Mesothelial cell of epicardium (in vitro differentiated cells): ENCODE measurements around the gene KDM1B. TPM values are rescaled to one million over a fixed set of nuclear protein-coding genes. Genes with fewer than 3 reads are reported as not detected.

ENCODE experiments used
- DNase-seq, 2 experiments: peaks; one replicate each; pipeline ENCODE4 v3.0.0; 2021; ENCODE audit warnings: low spot score in 2 of 2; ENCODE audit not compliant: unreplicated experiment in 2 of 2
- H3K27ac Mint-ChIP-seq: 2 replicates; pipeline ENCODE4 v1.8.0; 2021; ENCODE audit warnings: mixed read lengths
- H3K27me3 Mint-ChIP-seq: 2 replicates; pipeline ENCODE4 v1.8.0; 2021; ENCODE audit warnings: low read depth, mixed read lengths
- H3K36me3 Mint-ChIP-seq: 2 replicates; pipeline ENCODE4 v1.8.0; 2021; ENCODE audit warnings: mixed read lengths
- H3K4me1 Mint-ChIP-seq: 2 replicates; pipeline ENCODE4 v1.8.0; 2021; ENCODE audit warnings: mixed read lengths
- H3K4me3 Mint-ChIP-seq: 2 replicates; pipeline ENCODE4 v1.8.0; 2021; ENCODE audit warnings: mild to moderate bottlenecking, moderate library complexity, mixed read lengths
- H3K9me3 Mint-ChIP-seq: 2 replicates; pipeline ENCODE4 v1.8.0; 2021; ENCODE audit warnings: mixed read lengths
- total RNA-seq: library from RNA; stranded (reverse); gene quantifications from 3 replicates; pipeline ENCODE4 v1.2.1, GENCODE V29; 2021
- TF ChIP-seq, protein P1 (sequence below): fragments of 200-600 bp; sonication (generic); IDR thresholded peaks from one replicate; pipeline ENCODE4 v1.5.0; 2021; ENCODE audit warnings: antibody characterized with exemption; ENCODE audit not compliant: unreplicated experiment

KDM1B gene
- total RNA-seq, 1 donor from 2014 or later: 16.1 TPM

DNA sequence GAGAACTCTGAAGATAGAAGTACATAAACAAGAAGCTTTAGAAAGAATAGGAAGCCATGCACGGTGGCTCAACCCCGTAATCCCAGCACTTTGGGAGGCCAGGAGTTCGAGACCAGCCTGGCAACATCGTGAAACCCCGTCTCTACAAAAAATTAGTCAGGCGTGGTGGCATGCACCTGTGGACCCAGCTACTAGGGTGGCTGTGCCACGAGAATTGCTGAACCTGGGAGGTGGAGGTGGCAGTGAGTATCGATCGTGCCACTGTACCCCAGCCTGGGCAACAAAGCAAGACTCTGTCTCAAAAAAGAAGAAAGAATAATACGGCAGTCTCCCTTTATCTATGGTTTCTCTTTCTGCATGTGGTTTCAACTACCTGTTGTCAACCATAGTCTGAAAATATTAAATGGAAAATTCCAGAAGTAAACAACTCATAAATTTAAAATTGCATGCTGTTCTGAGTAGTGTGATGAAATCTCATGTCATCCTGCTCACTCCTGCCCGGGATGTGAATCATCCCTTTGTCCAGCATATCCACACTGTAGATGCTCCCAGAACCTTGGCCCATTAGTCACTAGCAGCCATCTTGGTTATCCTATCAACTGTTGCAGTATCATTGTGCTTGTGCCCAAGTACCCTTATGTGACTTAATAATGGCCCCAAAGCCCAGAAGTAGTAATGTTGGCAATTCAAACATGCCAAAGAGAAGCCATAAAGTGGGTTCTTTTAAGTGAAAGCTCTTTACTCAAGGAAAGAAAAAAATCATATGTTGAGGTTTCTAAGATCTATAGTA is 87.0 kb downstream of the KDM1B start:
- no peak for DNase-seq
- no peaks in the 10 kb centered on the region for H3K27me3 Mint-ChIP-seq
- peak overlapping the region; percentile 71 for H3K27ac Mint-ChIP-seq
- H3K36me3 Mint-ChIP-seq: peaks cover 40% of the 10 kb centered on the region
- TF ChIP-seq, protein P1, sequence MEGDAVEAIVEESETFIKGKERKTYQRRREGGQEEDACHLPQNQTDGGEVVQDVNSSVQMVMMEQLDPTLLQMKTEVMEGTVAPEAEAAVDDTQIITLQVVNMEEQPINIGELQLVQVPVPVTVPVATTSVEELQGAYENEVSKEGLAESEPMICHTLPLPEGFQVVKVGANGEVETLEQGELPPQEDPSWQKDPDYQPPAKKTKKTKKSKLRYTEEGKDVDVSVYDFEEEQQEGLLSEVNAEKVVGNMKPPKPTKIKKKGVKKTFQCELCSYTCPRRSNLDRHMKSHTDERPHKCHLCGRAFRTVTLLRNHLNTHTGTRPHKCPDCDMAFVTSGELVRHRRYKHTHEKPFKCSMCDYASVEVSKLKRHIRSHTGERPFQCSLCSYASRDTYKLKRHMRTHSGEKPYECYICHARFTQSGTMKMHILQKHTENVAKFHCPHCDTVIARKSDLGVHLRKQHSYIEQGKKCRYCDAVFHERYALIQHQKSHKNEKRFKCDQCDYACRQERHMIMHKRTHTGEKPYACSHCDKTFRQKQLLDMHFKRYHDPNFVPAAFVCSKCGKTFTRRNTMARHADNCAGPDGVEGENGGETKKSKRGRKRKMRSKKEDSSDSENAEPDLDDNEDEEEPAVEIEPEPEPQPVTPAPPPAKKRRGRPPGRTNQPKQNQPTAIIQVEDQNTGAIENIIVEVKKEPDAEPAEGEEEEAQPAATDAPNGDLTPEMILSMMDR: no peak
- H3K4me1 Mint-ChIP-seq: peaks cover 3% of the 10 kb centered on the region
- no peaks in the 10 kb centered on the region for H3K9me3 Mint-ChIP-seq
- H3K4me3 Mint-ChIP-seq: no peak overlapping the region

- Mint-ChIP-seq H3K27me3 (no peaks in the 10 kb centered on the region), H3K4me1 (peaks cover 3% of the 10 kb centered on the region), H3K9me3 (no peaks in the 10 kb centered on the region), H3K36me3 (peaks cover 35% of the 10 kb centered on the region), H3K4me3 (no peak overlapping the region), H3K27ac (no peak overlapping the region)
- TF ChIP-seq, protein P1: no peak
- no peak for DNase-seq
These were observed 88.2 kb downstream of the KDM1B start for GRCh38 chr6:18243302-18243893.

GRCh38 chr6:18244251-18244650 is 89.0 kb downstream of the KDM1B start:
- peaks cover 3% of the 10 kb centered on the region for H3K4me1 Mint-ChIP-seq
- no peak overlapping the region for H3K4me3 Mint-ChIP-seq
- no peak for DNase-seq
- no peaks in the 10 kb centered on the region for H3K27me3 Mint-ChIP-seq
- H3K27ac Mint-ChIP-seq: no peak overlapping the region
- peaks cover 37% of the 10 kb centered on the region for H3K36me3 Mint-ChIP-seq
- TF ChIP-seq, protein P1: no peak
- no peaks in the 10 kb centered on the region for H3K9me3 Mint-ChIP-seq

GRCh38 chr6:18245079-18245478 is 89.9 kb downstream of the KDM1B start:
- H3K4me3 Mint-ChIP-seq: no peak overlapping the region
- peaks cover 41% of the 10 kb centered on the region for H3K36me3 Mint-ChIP-seq
- H3K9me3 Mint-ChIP-seq: no peaks in the 10 kb centered on the region
- TF ChIP-seq, protein P1: no peak
- H3K4me1 Mint-ChIP-seq: peaks cover 3% of the 10 kb centered on the region
- peak overlapping the region; percentile 8 for H3K27ac Mint-ChIP-seq
- H3K27me3 Mint-ChIP-seq: no peaks in the 10 kb centered on the region
- DNase-seq: no peak

DNA sequence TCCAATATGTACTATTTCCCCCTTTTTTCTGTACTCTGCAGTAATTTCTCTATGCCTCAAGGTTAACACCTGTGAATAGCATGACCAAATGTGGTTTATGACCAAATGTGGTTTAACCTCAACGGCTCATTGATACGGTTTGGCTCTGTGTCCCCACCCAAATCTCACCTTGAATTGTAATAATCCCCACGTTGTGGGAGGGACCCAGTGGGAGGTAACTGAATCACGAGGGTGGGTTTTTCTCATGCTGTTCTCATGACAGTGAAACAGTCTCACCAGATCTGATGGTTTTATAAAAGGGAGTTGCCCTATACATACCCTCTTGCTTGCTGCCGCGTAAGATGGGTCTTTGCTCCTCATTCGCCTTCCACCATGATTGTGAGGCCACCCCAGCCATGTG is 90.4 kb downstream of the KDM1B start:
- Mint-ChIP-seq H3K27me3 (no peaks in the 10 kb centered on the region), H3K27ac (no peak overlapping the region)

More for the DNA sequence above, 90.4 kb downstream of the KDM1B start:
- DNase-seq: no peak
- TF ChIP-seq, protein P1: no peak
- H3K4me3 Mint-ChIP-seq: no peak overlapping the region
- no peaks in the 10 kb centered on the region for H3K9me3 Mint-ChIP-seq
- peaks cover 41% of the 10 kb centered on the region for H3K36me3 Mint-ChIP-seq
- peaks cover 3% of the 10 kb centered on the region for H3K4me1 Mint-ChIP-seq
